ENCODE data around the gene BCDIN3D. TPM values are rescaled to one million over a fixed set of nuclear protein-coding genes. Genes with fewer than 3 reads are reported as not detected.

BCDIN3D gene
- total and polyA plus RNA-seq, 9 of the 15 experiments (the other 6 are each of a cell fraction or from before 2014, with no cell fraction given): 3.7 to 6.9 (median 5.6) TPM

DNA sequence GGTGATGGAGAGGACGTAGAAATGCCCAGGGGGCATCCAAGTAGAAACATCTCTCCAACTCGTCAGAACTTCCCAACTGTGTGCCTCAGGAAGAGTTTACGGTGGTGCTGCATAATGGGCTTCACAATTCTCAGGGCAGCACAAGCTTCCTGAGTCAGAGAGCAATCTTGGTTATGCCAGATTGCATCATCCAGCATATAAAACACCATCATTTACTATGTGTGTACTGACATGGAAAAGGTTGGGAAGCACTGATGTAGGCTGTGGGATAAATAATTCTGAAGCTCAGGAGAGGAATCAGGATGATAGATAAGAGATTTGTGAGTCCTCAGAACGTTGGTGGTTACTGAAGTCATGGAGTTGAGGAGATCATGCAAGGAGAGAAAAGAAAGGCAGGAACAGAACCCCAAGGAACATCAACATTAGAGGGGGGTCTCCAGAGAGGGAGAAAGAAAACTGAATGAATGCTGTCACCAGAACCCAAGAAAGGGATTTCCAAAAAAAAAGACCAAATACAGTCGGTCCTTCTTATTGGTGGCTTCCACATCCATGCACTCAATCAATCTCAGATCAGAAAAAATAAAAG lies 10.0 kb downstream of the BCDIN3D start (continued):
- TF ChIP-seq ZNF175 (CRISPR knock-in tag; IDR thresholded peaks at IDR 0.05; ENCODE audit: low read depth): peak; percentile 70; the same call in 1 of the 2 replicates
- TF ChIP-seq JUND (IDR thresholded peaks at IDR 0.05; ENCODE audit: borderline replicate concordance, low read depth, low read length): peak; percentile 72; the same call in 1 of the 2 replicates
- no peak for TF ChIP-seq JUND (tag; IDR thresholded peaks at IDR 0.05; ENCODE audit: borderline replicate concordance, low read depth, low read length)
- TF ChIP-seq FIP1L1 (IDR thresholded peaks at IDR 0.05; ENCODE audit: low read depth, low read length, poor library complexity, severe bottlenecking): no peak
- no peak for TF ChIP-seq RBFOX2 (IDR thresholded peaks at IDR 0.05; ENCODE audit: low read depth, low read length)
- TF ChIP-seq, protein P1, sequence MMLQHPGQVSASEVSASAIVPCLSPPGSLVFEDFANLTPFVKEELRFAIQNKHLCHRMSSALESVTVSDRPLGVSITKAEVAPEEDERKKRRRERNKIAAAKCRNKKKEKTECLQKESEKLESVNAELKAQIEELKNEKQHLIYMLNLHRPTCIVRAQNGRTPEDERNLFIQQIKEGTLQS (IDR thresholded peaks at IDR 0.05): peak; percentile 95
- TF ChIP-seq, protein P1 (CRISPR knock-in tag; conservative IDR thresholded peaks at IDR 0.05): no peak
- TF ChIP-seq PRPF4 (IDR thresholded peaks at IDR 0.05; ENCODE audit: insufficient read depth, low read depth, low read length, poor library complexity, severe bottlenecking): no peak
- TF ChIP-seq, protein P2, sequence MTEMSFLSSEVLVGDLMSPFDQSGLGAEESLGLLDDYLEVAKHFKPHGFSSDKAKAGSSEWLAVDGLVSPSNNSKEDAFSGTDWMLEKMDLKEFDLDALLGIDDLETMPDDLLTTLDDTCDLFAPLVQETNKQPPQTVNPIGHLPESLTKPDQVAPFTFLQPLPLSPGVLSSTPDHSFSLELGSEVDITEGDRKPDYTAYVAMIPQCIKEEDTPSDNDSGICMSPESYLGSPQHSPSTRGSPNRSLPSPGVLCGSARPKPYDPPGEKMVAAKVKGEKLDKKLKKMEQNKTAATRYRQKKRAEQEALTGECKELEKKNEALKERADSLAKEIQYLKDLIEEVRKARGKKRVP (CRISPR knock-in tag; IDR thresholded peaks at IDR 0.05): peak; percentile 87
- TF ChIP-seq KDM2B (CRISPR knock-in tag; IDR thresholded peaks at IDR 0.05): no peak
- peak; percentile 78; the same call in 1 of the 2 replicates for TF ChIP-seq ZNF589 (CRISPR knock-in tag; IDR thresholded peaks at IDR 0.05; ENCODE audit: low read depth)
- no peak for TF ChIP-seq NR2C1 (IDR thresholded peaks at IDR 0.05)
- 0 out of 2 replicates have a peak, but pooled peaks have one; percentile 9 for TF ChIP-seq NR2C1 (tag; IDR thresholded peaks at IDR 0.05)
- TF ChIP-seq, protein P3, sequence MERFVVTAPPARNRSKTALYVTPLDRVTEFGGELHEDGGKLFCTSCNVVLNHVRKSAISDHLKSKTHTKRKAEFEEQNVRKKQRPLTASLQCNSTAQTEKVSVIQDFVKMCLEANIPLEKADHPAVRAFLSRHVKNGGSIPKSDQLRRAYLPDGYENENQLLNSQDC (CRISPR knock-in tag; IDR thresholded peaks at IDR 0.05): no peak
- peak in 1 of 2 experiments; percentile 19; a peak in 2 of 4 replicates for TF ChIP-seq TRIM24 (IDR thresholded peaks at IDR 0.05)
- TF ChIP-seq RAD51 (IDR thresholded peaks at IDR 0.05; ENCODE audit: borderline replicate concordance, low read depth): no peak
